Astrocyte (in vitro differentiated cells and primary cell): ENCODE data around the gene VOPP1. TPM values are rescaled to one million over a fixed set of nuclear protein-coding genes. Genes with fewer than 3 reads are reported as not detected.

Experiments used
- DNase-seq: peaks from one replicate; pipeline ENCODE4 v3.0.0-alpha.2; 2010; ENCODE audit warnings: low read depth
- FAIRE-seq: peaks from 2 replicates; lab custom pipeline; 2011; peaks lifted over from hg19 to GRCh38; lab: Jason Lieb, UNC
- H2AFZ ChIP-seq: 2 replicates; pipeline ENCODE4 v1.6.0; 2012; ENCODE audit warnings: low read depth, low read length, inconsistent platforms
- H3K27ac ChIP-seq: 2 replicates; pipeline ENCODE4 v1.5.1; 2011; ENCODE audit warnings: low read depth, low read length, inconsistent platforms
- H3K27me3 ChIP-seq: 2 replicates; pipeline ENCODE4 v1.6.0; 2011; ENCODE audit warnings: low read length, inconsistent platforms; ENCODE audit not compliant: insufficient read depth
- H3K36me3 ChIP-seq: 2 replicates; pipeline ENCODE4 v1.5.1; 2011; ENCODE audit warnings: low read length, inconsistent platforms; ENCODE audit not compliant: insufficient read depth
- H3K4me1 ChIP-seq: 2 replicates; pipeline ENCODE4 v1.5.1; 2011; ENCODE audit warnings: low read length, inconsistent platforms; ENCODE audit not compliant: insufficient read depth
- H3K4me2 ChIP-seq: 2 replicates; pipeline ENCODE4 v1.6.0; 2012; ENCODE audit warnings: low read length, inconsistent platforms
- H3K4me3 ChIP-seq: 2 replicates; pipeline ENCODE4 v1.5.1; 2011; ENCODE audit warnings: low read depth, mild to moderate bottlenecking, low read length, inconsistent platforms; ENCODE audit not compliant: insufficient read depth
- H3K79me2 ChIP-seq: 2 replicates; pipeline ENCODE4 v1.6.0; 2012; ENCODE audit warnings: mild to moderate bottlenecking, low read length, inconsistent platforms; ENCODE audit not compliant: insufficient read depth
- H3K9ac ChIP-seq: 2 replicates; pipeline ENCODE4 v1.6.0; 2012; ENCODE audit warnings: mild to moderate bottlenecking, low read length, inconsistent platforms
- H3K9me3 ChIP-seq: 2 replicates; pipeline ENCODE4 v1.5.1; 2012; ENCODE audit warnings: low read depth, mild to moderate bottlenecking, low read length, inconsistent platforms; ENCODE audit not compliant: insufficient read depth
- H4K20me1 ChIP-seq: 2 replicates; pipeline ENCODE4 v1.6.0; 2012; ENCODE audit warnings: low read length, inconsistent platforms; ENCODE audit not compliant: insufficient read depth
- H3K27ac Mint-ChIP-seq: one replicate; pipeline ENCODE4 v1.8.0; 2021; ENCODE audit warnings: mild to moderate bottlenecking, mixed read lengths; ENCODE audit not compliant: unreplicated experiment
- H3K27me3 Mint-ChIP-seq: one replicate; pipeline ENCODE4 v1.8.0; 2021; ENCODE audit warnings: low read depth, mixed read lengths; ENCODE audit not compliant: unreplicated experiment
- H3K36me3 Mint-ChIP-seq: one replicate; pipeline ENCODE4 v1.8.0; 2021; ENCODE audit warnings: low read depth, mixed read lengths; ENCODE audit not compliant: unreplicated experiment
- H3K4me1 Mint-ChIP-seq: one replicate; pipeline ENCODE4 v1.8.0; 2021; ENCODE audit warnings: low read depth, mixed read lengths; ENCODE audit not compliant: unreplicated experiment
- H3K4me3 Mint-ChIP-seq: one replicate; pipeline ENCODE4 v1.8.0; 2021; ENCODE audit warnings: mild to moderate bottlenecking, moderate library complexity, mixed read lengths; ENCODE audit not compliant: unreplicated experiment
- H3K9me3 Mint-ChIP-seq: one replicate; pipeline ENCODE4 v1.8.0; 2021; ENCODE audit warnings: mild to moderate bottlenecking, mixed read lengths; ENCODE audit not compliant: unreplicated experiment
- EZH2 ChIP-seq: IDR thresholded peaks from 2 replicates; pipeline ENCODE4 v1.6.1; 2012; ENCODE audit warnings: mild to moderate bottlenecking, low read length, inconsistent platforms; ENCODE audit not compliant: insufficient read depth
- total RNA-seq: library from RNA; stranded (reverse); gene quantifications from 2 replicates; pipeline ENCODE4 v1.2.1, GENCODE V29; 2021
- TF ChIP-seq, protein P1 (sequence below): IDR thresholded peaks from 2 replicates; pipeline ENCODE4 v1.5.1; 2011; ENCODE audit warnings: low read depth, mild to moderate bottlenecking, inconsistent platforms, low read length, moderate library complexity; ENCODE audit not compliant: insufficient read depth

Gene VOPP1
- total RNA-seq, 1 donor from 2014 or later = 133 TPM

DNA sequence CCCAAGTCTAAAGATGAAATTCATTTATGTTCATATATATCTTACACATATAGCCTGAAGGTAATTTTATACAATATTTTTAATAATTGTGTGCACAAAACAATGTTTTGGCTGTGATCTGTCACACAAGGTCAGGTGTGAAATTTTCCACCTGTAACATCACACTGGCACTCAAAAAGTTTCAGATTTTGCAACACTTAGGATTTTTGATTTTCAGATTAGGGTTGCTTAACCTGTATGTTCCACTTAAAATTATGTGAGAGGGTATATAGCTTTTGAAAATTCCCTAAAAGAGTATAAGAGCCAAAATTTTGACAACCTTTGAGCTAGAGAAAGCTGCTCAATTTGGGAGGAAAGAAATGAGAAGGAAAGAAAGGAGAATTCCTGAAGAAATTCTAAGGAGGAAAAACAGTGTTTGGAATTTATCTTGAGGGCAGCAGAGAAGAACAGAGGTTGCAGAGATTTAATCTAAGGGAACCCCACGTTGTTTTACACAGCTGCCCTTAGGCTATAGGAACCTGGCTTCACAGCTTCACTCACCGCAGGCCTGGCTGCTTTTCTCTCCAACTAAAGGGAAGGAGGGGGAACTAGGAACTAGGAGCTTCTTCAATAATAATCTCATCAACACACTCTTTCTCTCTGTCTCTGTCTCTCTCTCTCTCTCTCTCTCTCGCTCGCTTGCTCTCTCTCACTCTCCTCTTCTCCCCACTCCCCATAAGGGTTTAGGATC lies 8.5 kb downstream of the VOPP1 start:
- Histone ChIP-seq H3K4me2 (no peak overlapping the region), H3K4me1 (peaks cover 9% of the 10 kb centered on the region), H4K20me1 (peaks cover 93% of the 10 kb centered on the region), H3K27ac (no peak overlapping the region), H3K9me3 (no peaks in the 10 kb centered on the region), H3K36me3 (no peaks in the 10 kb centered on the region), H3K27me3 (no peaks in the 10 kb centered on the region), H3K9ac (no peak overlapping the region), H2AFZ (no peak overlapping the region), H3K4me3 (no peak overlapping the region), H3K79me2 (peaks cover 99% of the 10 kb centered on the region)
- TF ChIP-seq, protein P1, sequence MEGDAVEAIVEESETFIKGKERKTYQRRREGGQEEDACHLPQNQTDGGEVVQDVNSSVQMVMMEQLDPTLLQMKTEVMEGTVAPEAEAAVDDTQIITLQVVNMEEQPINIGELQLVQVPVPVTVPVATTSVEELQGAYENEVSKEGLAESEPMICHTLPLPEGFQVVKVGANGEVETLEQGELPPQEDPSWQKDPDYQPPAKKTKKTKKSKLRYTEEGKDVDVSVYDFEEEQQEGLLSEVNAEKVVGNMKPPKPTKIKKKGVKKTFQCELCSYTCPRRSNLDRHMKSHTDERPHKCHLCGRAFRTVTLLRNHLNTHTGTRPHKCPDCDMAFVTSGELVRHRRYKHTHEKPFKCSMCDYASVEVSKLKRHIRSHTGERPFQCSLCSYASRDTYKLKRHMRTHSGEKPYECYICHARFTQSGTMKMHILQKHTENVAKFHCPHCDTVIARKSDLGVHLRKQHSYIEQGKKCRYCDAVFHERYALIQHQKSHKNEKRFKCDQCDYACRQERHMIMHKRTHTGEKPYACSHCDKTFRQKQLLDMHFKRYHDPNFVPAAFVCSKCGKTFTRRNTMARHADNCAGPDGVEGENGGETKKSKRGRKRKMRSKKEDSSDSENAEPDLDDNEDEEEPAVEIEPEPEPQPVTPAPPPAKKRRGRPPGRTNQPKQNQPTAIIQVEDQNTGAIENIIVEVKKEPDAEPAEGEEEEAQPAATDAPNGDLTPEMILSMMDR = no peak
- TF ChIP-seq EZH2 = no peak
- Mint-ChIP-seq H3K36me3 (peaks cover 12% of the 10 kb centered on the region), H3K27me3 (no peaks in the 10 kb centered on the region), H3K4me1 (peaks cover 30% of the 10 kb centered on the region), H3K27ac (no peak overlapping the region), H3K4me3 (no peak overlapping the region), H3K9me3 (no peaks in the 10 kb centered on the region)
- FAIRE-seq (no peak), DNase-seq (no peak)

DNA sequence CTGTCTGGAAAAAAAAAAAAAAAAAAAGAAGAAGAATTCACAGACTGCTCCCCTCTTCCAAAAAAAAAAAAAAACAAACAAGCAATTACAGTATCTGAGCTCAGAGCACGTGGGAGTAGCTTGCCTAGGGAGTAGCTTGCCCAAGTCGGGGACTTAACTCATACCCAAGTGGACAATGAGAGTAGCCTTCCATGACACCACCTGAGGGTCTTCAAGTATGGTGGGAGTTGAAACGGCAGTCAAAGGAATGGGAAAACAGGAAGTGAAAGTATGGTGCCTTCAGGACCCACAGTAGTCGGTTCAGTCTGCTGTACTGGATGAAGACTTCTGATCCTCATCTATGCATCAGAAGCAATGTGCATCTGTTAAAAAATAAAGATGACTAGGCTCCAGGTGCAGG lies 10.6 kb downstream of the VOPP1 start:
- Histone ChIP-seq H3K27me3 (no peaks in the 10 kb centered on the region), H3K9ac (no peak overlapping the region), H3K4me2 (no peak overlapping the region), H4K20me1 (peaks cover 95% of the 10 kb centered on the region), H3K27ac (no peak overlapping the region), H3K4me3 (no peak overlapping the region), H3K79me2 (peaks cover 100% of the 10 kb centered on the region), H3K9me3 (no peaks in the 10 kb centered on the region), H3K4me1 (peaks cover 3% of the 10 kb centered on the region), H3K36me3 (no peaks in the 10 kb centered on the region), H2AFZ (no peak overlapping the region)
- Mint-ChIP-seq H3K27me3 (no peaks in the 10 kb centered on the region), H3K4me3 (no peak overlapping the region), H3K27ac (no peak overlapping the region), H3K4me1 (peaks cover 26% of the 10 kb centered on the region), H3K9me3 (no peaks in the 10 kb centered on the region), H3K36me3 (peaks cover 7% of the 10 kb centered on the region)
- no peak for DNase-seq
- no peak for FAIRE-seq
- no peak for TF ChIP-seq EZH2
- TF ChIP-seq, protein P1 = no peak
